ENCODE measurements around the gene PRR19.
"Not testable (repeated sequence)": the region's sequence is repeated elsewhere in the genome, so short reads cannot be mapped to it uniquely, and the experiment has no call there.

PRR19 gene

GRCh38 chr19:42328106-42328505 is 26.2 kb downstream of the PRR19 start:
- DNase-seq = no peak

GRCh38 chr19:42328854-42329253 is 26.9 kb downstream of the PRR19 start:
- no peak for DNase-seq

- no peak for DNase-seq
These were observed 28.3 kb downstream of the PRR19 start for GRCh38 chr19:42330241-42330711.

GRCh38 chr19:42331333-42331732 is 29.4 kb downstream of the PRR19 start:
- not testable (repeated sequence) for DNase-seq

GRCh38 chr19:42332059-42332458 is 30.1 kb downstream of the PRR19 start:
- DNase-seq = no peak

GRCh38 chr19:42333018-42333417 is 31.1 kb downstream of the PRR19 start:
- DNase-seq = no peak

GRCh38 chr19:42333975-42334696 is 32.2 kb downstream of the PRR19 start:
- DNase-seq = no peak

GRCh38 chr19:42334697-42335373 is 32.9 kb downstream of the PRR19 start:
- no peak for DNase-seq

- no peak for DNase-seq
These were observed 33.5 kb downstream of the PRR19 start for GRCh38 chr19:42335374-42335936.

GRCh38 chr19:42335971-42336370 is 34.0 kb downstream of the PRR19 start:
- DNase-seq = no peak

GRCh38 chr19:42339126-42339860 is 37.4 kb downstream of the PRR19 start:
- DNase-seq = not testable (repeated sequence)

- DNase-seq = not testable (repeated sequence)
These were observed 38.0 kb downstream of the PRR19 start for GRCh38 chr19:42339922-42340321.

GRCh38 chr19:42343344-42344110 is 41.6 kb downstream of the PRR19 start:
- no peak for DNase-seq

- DNase-seq = no peak
These were observed 42.5 kb downstream of the PRR19 start for GRCh38 chr19:42344336-42344893.

GRCh38 chr19:42345191-42345812 is 43.4 kb downstream of the PRR19 start:
- DNase-seq = no peak

- DNase-seq = no peak
These were observed 46.3 kb downstream of the PRR19 start for GRCh38 chr19:42348211-42348610.

GRCh38 chr19:42349378-42350107 is 47.6 kb downstream of the PRR19 start:
- no peak for DNase-seq

GRCh38 chr19:42350417-42350816 is 48.5 kb downstream of the PRR19 start:
- no peak for DNase-seq

GRCh38 chr19:42351079-42351735 is 49.3 kb downstream of the PRR19 start:
- no peak for DNase-seq
